ENCODE results near the gene HSD11B1L. TPM values are rescaled to one million over a fixed set of nuclear protein-coding genes. Genes with fewer than 3 reads are reported as not detected.
A peak's percentile ranks its signal among the peaks of the same experiment; 100 is the strongest.

Gene HSD11B1L
- total and polyA plus RNA-seq, 7 donors = 4.5 to 15.6 (median 4.7) TPM

DNA sequence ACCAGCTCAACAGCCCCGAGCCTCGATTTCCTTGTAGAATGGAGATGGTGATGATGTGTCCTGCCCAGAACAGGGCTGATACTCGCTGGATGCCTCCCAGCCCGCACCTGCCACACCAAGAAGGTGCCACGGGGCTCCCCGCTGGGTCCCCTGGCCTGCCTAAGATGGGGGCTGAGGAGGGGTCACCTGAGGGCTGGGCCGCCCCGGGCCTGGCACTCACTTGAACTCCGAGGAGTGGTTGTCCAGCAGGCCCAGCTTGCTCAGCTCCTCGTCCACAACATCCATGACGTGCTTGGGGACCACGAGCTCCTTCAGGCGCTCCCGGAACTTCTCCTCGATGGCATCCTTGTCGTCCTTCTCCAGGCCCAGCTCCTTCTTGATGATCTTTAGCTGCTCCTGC lies 24.7 kb downstream of the HSD11B1L start:
- Histone ChIP-seq H3K4me1 (no peaks in the 10 kb centered on the region), H3K9me3 (no peaks in the 10 kb centered on the region), H3K27me3 (ENCODE audit: insufficient read depth in 3 of 3, low read length in 2 of 3) (no peaks in the 10 kb centered on the region), H3K4me3 (no peak overlapping the region), H3K36me3 (ENCODE audit: insufficient read depth in 1 of 2, low read depth in 1 of 2) (peaks cover 11 to 87% of the 10 kb centered on the region in 2 donors), H3K27ac (no peak overlapping the region)
- ATAC-seq (peak in 2 of 4 donors; percentile 16 to 23), DNase-seq (no peak)
- intact Hi-C loops (cut with DNase I) = no loop called here
- TF ChIP-seq CTCF (IDR thresholded peaks at IDR 0.05) = no peak
- WGBS, 3 donors = 79 to 90% (median 82%) methylated on average over 16 of the region's 16 CpGs

- Histone ChIP-seq H3K27ac (no peak overlapping the region), H3K9me3 (no peaks in the 10 kb centered on the region), H3K27me3 (ENCODE audit: insufficient read depth in 3 of 3, low read length in 2 of 3) (no peaks in the 10 kb centered on the region), H3K36me3 (ENCODE audit: insufficient read depth in 1 of 2, low read depth in 1 of 2) (peaks cover 11 to 94% of the 10 kb centered on the region in 2 donors), H3K4me3 (no peak overlapping the region), H3K4me1 (no peaks in the 10 kb centered on the region)
- intact Hi-C loops (cut with DNase I) = no loop called here
- 90 to 94% (median 91%) methylated on average over 35 of the region's 35 CpGs for WGBS, 3 donors
- DNase-seq (no peak), ATAC-seq (peak in 1 of 4 donors; percentile 1)
- TF ChIP-seq CTCF (IDR thresholded peaks at IDR 0.05) = no peak
Measured at GRCh38 chr19:5706876-5707573, 26.2 kb downstream of the HSD11B1L start.

DNA sequence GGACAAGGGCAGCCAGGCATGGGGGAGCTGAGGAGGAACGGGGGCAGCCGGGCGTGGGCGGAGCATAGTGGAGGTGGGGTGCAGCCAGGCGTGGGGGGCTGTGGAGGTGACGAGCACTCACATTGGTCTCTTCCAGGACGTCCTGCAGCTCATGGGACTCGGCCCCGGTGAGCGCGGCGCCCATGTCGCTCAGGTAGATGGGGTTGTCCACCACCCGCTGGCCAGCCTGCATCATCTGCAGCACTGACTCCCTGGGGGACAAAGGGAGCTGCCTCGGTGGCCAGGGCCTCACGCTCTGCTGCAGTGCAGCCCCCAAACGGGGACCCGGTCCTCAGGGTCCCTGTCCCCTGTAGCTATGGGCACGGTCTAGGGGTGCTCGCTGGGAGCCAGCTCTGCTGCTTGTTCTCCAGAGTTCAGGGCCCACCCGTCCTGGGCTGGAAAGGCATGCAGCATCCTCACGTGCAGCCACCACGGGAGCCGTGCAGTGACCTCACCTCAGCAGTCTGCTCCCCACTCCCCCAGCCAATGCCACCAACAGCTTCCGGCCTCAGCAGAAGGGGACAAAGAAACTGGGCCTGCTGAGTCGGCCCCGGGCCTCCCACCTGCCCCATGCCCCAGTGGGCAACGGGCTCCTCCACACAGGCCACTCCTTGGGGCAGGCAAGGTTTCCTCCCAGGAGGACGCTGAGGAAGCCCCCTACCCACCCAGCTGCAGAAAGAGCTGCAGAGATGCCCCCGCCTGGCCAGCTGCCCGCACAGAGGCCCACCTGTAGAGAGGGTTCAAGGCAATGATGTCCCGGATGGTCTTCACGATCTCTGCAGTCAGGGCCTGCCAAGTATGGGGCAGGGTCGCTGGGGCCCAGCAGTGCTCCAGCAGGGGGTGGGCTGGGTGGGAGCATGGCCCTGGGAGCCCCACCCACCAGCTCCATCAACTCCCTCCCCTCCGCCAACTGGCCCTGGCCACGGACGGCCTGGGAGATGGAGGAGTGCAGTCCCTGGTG lies 27.0 kb downstream of the HSD11B1L start:
- H3K27me3 ChIP-seq (ENCODE audit: insufficient read depth in 3 of 3, low read length in 2 of 3) = no peaks in the 10 kb centered on the region
- peaks cover 11 to 100% of the 10 kb centered on the region in 2 donors for H3K36me3 ChIP-seq (ENCODE audit: insufficient read depth in 1 of 2, low read depth in 1 of 2)
- TF ChIP-seq CTCF (IDR thresholded peaks at IDR 0.05) = no peak
- no peak overlapping the region for H3K4me3 ChIP-seq
- DNase-seq (peak in 1 of 2 donors; percentile 18), ATAC-seq (peak in 1 of 4 donors; percentile 9)
- intact Hi-C loops (cut with DNase I) = no loop called here
- 89 to 92% (median 90%) methylated on average over 29 to 37 of the region's 37 CpGs for WGBS, 3 donors
- H3K27ac ChIP-seq = no peak overlapping the region
- H3K9me3 ChIP-seq = no peaks in the 10 kb centered on the region
- no peaks in the 10 kb centered on the region for H3K4me1 ChIP-seq

GRCh38 chr19:5711025-5711424 lies 30.2 kb downstream of the HSD11B1L start:
- intact Hi-C loops (cut with DNase I) = no loop called here

More at GRCh38 chr19:5711025-5711424, 30.2 kb downstream of the HSD11B1L start:
- Histone ChIP-seq H3K27ac (no peak overlapping the region), H3K36me3 (ENCODE audit: insufficient read depth in 1 of 2, low read depth in 1 of 2) (peaks cover 12 to 80% of the 10 kb centered on the region in 2 donors), H3K27me3 (ENCODE audit: insufficient read depth in 3 of 3, low read length in 2 of 3) (no peaks in the 10 kb centered on the region), H3K4me1 (no peaks in the 10 kb centered on the region), H3K9me3 (no peaks in the 10 kb centered on the region), H3K4me3 (no peak overlapping the region)
- no peak for DNase-seq
- ATAC-seq = no peak
- TF ChIP-seq CTCF (IDR thresholded peaks at IDR 0.05) = no peak
- WGBS, 3 donors = 88 to 97% (median 96%) methylated on average over 8 of the region's 8 CpGs

All from psoas muscle (tissue), 8 donors.